ENCODE data around the gene MRPS27.
A peak's percentile ranks its signal among the peaks of the same experiment; 100 is the strongest.
"Not testable (repeated sequence)": the region's sequence is repeated elsewhere in the genome, so short reads cannot be mapped to it uniquely, and the experiment has no call there.

The MRPS27 gene

GRCh38 chr5:72325566-72326305 is 5.7 kb upstream of the MRPS27 start:
- no peak for DNase-seq (ENCODE audit: low read depth)

DNA sequence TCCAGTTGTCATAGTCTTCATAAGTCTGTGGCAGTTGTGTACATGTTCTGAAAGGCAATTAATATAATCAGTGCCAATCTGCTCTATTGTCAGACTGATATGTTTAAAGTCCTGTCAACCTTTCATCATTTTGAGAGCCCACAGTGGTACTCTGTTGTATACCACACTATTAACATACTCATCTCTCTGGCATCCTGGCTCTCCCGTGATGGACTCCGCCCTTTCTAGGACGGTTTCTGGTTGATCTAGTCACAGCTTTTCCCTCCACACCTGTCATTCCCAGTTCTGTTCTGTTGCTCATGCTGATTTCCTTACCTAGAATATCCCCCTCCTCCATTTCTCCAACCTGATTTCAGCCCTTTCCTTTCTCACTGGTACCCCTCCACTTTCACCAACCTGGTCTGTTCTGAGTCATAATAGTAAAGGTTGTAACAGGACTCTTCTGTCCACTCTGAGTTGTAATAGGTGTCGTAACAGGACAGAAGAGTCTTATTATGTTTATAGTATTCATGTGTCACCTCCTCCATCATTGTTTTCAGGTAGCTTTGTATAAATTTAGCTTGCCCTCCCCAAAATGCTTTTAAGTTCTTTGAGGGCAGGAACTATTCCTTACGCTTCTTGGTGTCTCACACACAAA is 4.3 kb upstream of the MRPS27 start:
- DNase-seq (ENCODE audit: low read depth) = no peak

DNA sequence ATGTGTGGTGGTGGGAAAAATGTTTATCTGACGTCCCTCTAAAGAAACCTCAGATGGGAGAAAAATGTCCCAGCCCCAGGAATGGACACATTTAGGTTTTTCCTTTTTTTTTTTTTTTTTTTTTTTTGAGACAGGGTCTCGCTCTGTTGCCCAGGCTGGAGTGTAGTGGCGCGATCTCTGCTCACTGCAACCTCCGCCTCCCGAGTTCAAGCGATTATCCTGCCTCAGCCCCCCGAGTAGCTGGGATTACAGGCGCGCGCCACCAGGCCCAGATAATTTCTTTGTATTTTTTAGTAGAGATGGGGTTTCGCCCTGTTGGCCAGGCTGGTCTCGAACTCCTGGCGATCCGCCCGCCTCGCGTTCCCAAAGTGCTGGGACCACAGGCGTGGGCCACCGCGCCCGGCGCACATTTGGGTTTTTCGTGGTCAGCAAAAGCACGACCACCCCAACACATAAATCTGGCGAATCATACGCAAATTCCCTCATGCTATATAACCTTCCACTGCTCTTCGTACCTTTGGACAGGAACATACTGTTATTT is 535 bp downstream of the MRPS27 start:
- not testable (repeated sequence) for DNase-seq (ENCODE audit: low read depth)

DNA sequence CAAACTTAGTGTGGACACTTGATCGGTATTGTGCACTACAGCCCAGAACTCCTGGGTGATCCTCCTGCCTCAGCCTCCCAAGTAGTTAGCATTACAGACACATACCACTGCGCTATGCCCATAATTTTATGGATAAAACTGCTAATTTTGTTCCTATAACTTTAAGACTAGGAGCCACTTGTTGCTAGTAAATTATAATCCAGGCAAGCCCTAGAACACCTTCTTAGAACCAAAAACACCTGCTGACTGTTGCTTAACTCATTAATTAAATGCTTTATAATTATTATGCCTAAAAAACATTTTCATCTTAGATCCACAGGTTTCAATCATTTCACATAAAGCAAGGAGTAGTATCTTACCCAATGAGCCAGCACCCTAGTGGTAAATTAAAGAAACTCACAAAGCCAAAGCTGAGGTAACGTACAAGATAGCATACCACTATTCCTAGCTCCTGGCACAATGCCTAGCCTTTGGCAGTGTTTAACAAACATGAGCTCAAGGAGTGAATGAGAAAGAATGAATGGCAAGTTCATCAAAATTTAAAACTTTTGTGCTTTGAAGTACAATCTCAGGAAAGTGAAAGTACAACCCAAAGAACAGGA is 5.4 kb downstream of the MRPS27 start:
- DNase-seq (ENCODE audit: low read depth) = no peak

DNA sequence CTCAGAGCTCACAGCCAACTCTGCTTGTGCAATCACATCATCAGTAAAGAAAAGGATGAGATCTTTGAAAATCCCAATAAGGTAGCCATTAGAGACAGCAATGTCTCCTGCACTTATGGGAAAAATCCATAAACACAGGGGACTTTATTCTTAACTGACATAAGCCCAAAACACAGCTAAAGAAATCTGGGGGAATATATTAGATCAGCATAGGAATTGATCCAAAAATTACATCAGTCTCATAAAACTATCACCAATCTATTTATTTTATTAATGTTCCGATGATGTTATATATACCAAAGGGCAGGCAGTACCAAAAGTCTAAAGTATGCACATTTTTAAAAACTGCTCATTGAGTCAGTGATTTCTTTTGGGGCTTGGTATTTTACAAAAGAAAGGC is 6.9 kb downstream of the MRPS27 start:
- DNase-seq (ENCODE audit: low read depth) = no peak

GRCh38 chr5:72308853-72309191 is 11.2 kb downstream of the MRPS27 start:
- DNase-seq (ENCODE audit: low read depth) = no peak

GRCh38 chr5:72307968-72308852 is 11.8 kb downstream of the MRPS27 start:
- DNase-seq (ENCODE audit: low read depth) = peak; percentile 93

DNA sequence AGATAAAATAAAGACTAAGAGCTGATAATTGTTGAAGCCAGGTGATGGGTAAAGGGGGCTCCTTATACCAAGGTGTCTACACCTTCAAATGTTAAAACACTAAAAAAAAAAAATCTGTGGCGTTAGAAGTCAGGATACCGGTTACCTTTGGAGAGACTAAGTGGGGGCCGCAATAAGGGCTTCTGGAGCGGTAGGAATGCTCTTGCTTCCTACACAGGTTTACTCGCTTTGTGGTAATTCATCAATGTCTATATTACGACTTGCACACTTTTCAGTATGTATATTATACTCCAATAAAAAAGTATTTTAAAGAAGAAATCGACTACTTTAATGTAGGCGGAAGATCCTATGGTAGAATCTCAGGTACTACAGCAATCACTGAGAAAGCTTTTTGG is 12.5 kb downstream of the MRPS27 start:
- no peak for DNase-seq (ENCODE audit: low read depth)

GRCh38 chr5:72305194-72306142 is 14.6 kb downstream of the MRPS27 start:
- no peak for DNase-seq (ENCODE audit: low read depth)

GRCh38 chr5:72302171-72302570 is 17.9 kb downstream of the MRPS27 start:
- DNase-seq (ENCODE audit: low read depth) = no peak

GRCh38 chr5:72301557-72301956 is 18.5 kb downstream of the MRPS27 start:
- no peak for DNase-seq (ENCODE audit: low read depth)

GRCh38 chr5:72300590-72301339 is 19.3 kb downstream of the MRPS27 start:
- no peak for DNase-seq (ENCODE audit: low read depth)

DNA sequence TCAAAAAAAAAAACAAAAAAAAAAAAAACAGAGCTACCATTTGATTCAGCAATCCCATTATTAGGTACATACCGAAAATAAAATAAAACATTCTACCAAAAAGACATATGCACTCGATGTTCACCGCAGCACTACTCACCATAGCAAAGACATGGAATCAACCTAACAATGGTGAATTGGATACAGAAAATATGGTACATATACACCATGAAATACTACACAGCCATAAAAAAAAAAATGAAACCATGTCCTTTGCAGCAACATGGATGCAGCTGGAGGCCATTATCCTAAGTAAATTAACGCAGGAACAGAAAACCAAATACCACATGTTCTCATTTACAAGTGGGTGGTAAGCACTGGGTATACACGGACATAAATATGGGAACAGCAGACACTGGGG is 21.3 kb downstream of the MRPS27 start:
- no peak for DNase-seq (ENCODE audit: low read depth)

DNA sequence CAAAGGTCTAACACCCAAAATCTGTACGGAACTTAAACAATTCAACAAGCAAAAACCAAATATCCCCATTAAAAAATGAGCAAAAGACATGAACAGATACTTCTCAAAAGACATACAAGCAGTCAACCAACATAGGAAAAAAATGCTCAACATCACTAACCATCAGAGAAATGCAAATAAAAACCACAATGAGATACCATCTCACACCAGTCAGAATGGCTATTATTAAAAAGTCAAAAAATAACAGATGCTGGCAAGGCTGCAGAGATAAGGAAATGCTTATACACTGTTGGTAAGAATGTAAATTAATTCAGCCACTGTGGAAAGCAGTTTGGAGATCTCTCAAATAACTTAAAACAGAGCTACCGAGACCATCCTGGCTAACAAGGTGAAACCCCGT is 21.9 kb downstream of the MRPS27 start:
- DNase-seq (ENCODE audit: low read depth) = not testable (repeated sequence)

GRCh38 chr5:72296256-72296655 is 23.8 kb downstream of the MRPS27 start:
- DNase-seq (ENCODE audit: low read depth) = no peak

DNA sequence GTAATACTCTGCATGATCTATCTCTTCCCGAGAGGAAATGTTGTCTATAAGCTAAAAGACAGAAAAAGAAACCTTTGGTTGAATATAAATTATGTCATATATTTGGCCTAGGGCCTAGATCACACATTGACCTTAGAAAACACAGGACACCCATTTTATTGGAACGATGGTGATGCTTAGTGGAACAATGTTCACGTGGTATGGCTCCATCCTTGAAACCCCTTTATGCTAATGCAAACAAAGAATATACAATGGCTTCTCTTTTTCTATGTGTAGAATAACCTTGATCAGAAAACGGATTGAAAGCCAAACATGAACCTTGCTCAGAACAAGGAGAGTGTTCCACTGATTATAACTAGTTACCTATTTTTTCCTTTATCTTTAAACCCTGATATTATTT is 24.5 kb downstream of the MRPS27 start:
- no peak for DNase-seq (ENCODE audit: low read depth)

DNA sequence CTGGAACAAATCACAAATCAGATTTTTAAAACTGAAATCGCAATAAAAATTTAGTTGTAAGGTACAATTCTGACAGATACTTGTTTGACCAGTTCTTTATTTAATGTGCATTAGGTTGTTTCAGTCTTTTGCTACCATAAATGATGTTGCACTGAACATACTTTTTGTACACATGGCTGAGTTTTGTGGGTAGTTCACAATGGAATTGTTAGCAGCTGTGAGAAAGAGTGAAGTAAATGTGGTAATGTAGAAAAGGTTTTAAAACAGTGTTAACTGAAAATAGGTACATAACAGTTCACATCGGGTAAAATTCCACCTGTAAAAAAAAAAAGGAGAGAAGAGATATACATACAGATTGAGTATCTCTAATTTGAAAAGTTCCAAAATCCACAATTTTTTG is 25.6 kb downstream of the MRPS27 start:
- no peak for DNase-seq (ENCODE audit: low read depth)

- DNase-seq (ENCODE audit: low read depth) = no peak
Observed at GRCh38 chr5:72293495-72294055, 26.5 kb downstream of the MRPS27 start.

DNA sequence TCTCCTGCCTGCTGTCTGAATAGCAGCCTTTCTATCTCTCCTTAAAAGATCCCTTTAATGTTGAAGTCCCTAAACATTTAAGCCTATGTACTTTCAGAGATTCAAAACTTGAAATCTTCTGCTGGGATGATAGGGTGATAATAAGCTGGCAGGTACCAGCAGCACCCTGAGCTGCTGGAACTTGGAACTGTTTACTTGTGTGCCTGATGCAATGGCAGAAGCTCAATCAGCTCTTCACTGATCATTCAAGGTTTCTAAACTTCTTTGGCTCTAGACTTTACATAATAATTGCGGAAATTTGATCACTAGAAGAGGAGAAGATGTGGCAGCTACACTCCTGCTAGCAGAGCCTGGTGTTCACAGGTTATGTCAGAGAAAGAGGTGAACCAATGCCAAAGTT is 27.6 kb downstream of the MRPS27 start:
- no peak for DNase-seq (ENCODE audit: low read depth)

- no peak for DNase-seq (ENCODE audit: low read depth)
Observed at GRCh38 chr5:72291601-72292000, 28.4 kb downstream of the MRPS27 start.
